ENCODE data around the gene TXLNA.
A peak's percentile ranks its signal among the peaks of the same experiment; 100 is the strongest.

TXLNA gene

GRCh38 chr1:32241001-32241763 lies 61.7 kb downstream of the TXLNA start:
- FAIRE-seq, result peak; percentile 58
- DNase-seq (ENCODE audit: insufficient read length, low spot score), result peak; percentile 57
- TF ChIP-seq SPI1 (IDR thresholded peaks at IDR 0.05; ENCODE audit: low read depth, low read length) (no peak), PAX5 (IDR thresholded peaks at IDR 0.05; ENCODE audit: insufficient read depth, low read length, severe bottlenecking) (peak; percentile 40)

- DNase-seq (ENCODE audit: insufficient read length, low spot score) (no peak), FAIRE-seq (no peak)
These were observed 62.9 kb downstream of the TXLNA start for GRCh38 chr1:32242341-32242851.

GRCh38 chr1:32246888-32247273 lies 67.4 kb downstream of the TXLNA start, which contains the start of gene FAM167B:
TSS of gene FAM167B (plus strand) at chr1:32247222. CDS start at chr1:32247422, 200 bp downstream.
- FAIRE-seq, result no peak
- no peak for DNase-seq (ENCODE audit: insufficient read length, low spot score)
- TF ChIP-seq TAF1 (IDR thresholded peaks at IDR 0.05; ENCODE audit: low read depth, low read length) (no peak), POU2F2 (IDR thresholded peaks at IDR 0.05; ENCODE audit: low read depth, low read length) (no peak), SPI1 (IDR thresholded peaks at IDR 0.05; ENCODE audit: low read depth, low read length) (no peak), POLR2AphosphoS5 (IDR thresholded peaks at IDR 0.05; ENCODE audit: low read depth, low read length) (no peak), PAX5 (IDR thresholded peaks at IDR 0.05; ENCODE audit: insufficient read depth, low read length, severe bottlenecking) (no peak), POLR2A (IDR thresholded peaks at IDR 0.05; ENCODE audit: low read depth, low read length) (no peak)

More at GRCh38 chr1:32242341-32242851, 62.9 kb downstream of the TXLNA start:
- TF ChIP-seq SPI1 (IDR thresholded peaks at IDR 0.05; ENCODE audit: low read depth, low read length) (peak; percentile 57), POLR2AphosphoS5 (IDR thresholded peaks at IDR 0.05; ENCODE audit: low read depth, low read length) (no peak), TAF1 (IDR thresholded peaks at IDR 0.05; ENCODE audit: low read depth, low read length) (no peak)

GRCh38 chr1:32247452-32247851 lies 68.0 kb downstream of the TXLNA start:
- FAIRE-seq (no peak), DNase-seq (ENCODE audit: insufficient read length, low spot score) (no peak)
- no peak for TF ChIP-seq SPI1 (IDR thresholded peaks at IDR 0.05; ENCODE audit: low read depth, low read length)
- no peak for TF ChIP-seq POLR2A (IDR thresholded peaks at IDR 0.05; ENCODE audit: low read depth, low read length)
- no peak for TF ChIP-seq POLR2AphosphoS5 (IDR thresholded peaks at IDR 0.05; ENCODE audit: low read depth, low read length)
- no peak for TF ChIP-seq POU2F2 (IDR thresholded peaks at IDR 0.05; ENCODE audit: low read depth, low read length)
- no peak for TF ChIP-seq PAX5 (IDR thresholded peaks at IDR 0.05; ENCODE audit: insufficient read depth, low read length, severe bottlenecking)
- TF ChIP-seq TAF1 (IDR thresholded peaks at IDR 0.05; ENCODE audit: low read depth, low read length), result no peak

Measured in GM12891 (cell line).